GM18858 (cell line): ENCODE results near the gene MBTPS1.

Source experiments
- ATAC-seq: cut with Tn5 transposase; IDR thresholded peaks from one replicate; pipeline ENCODE4 v1.9.1; 2021; ENCODE audit not compliant: unreplicated experiment

Gene MBTPS1

GRCh38 chr16:84116720-84117493 is at the start of gene MBTPS1:
Gene MBTPS1, minus strand, starts transcription at chr16:84116942. Its CDS starts 15,159 bp downstream, at chr16:84101783.
- ATAC-seq: peak; percentile 87

GRCh38 chr16:84165746-84166145 is 49.0 kb upstream of the MBTPS1 start:
- ATAC-seq: no peak

GRCh38 chr16:84161801-84162200 is 45.1 kb upstream of the MBTPS1 start:
- ATAC-seq: no peak

- ATAC-seq: no peak
These were observed 44.3 kb upstream of the MBTPS1 start for GRCh38 chr16:84161037-84161436.

GRCh38 chr16:84159800-84160199 is 43.1 kb upstream of the MBTPS1 start:
- ATAC-seq: no peak

DNA sequence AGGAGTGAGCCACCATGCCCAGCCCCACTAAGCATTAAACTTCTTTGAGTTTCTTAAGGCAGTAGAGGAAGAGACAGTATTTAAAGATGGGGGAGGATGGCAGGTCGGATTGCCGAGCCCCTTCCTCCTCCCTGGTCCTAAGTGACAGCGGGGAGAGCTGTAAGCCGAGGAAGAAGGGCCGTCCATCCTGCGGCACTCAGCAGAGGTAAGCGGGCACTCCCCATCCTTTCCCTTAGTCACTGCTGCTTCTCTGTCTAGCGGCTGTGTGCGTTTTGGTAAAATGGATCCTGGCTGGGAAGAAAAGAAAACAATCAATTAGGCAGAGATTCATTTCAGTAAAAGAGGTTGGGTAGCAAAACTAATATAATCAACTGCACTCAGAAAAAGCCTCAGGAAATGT is 42.3 kb upstream of the MBTPS1 start:
- ATAC-seq: no peak

DNA sequence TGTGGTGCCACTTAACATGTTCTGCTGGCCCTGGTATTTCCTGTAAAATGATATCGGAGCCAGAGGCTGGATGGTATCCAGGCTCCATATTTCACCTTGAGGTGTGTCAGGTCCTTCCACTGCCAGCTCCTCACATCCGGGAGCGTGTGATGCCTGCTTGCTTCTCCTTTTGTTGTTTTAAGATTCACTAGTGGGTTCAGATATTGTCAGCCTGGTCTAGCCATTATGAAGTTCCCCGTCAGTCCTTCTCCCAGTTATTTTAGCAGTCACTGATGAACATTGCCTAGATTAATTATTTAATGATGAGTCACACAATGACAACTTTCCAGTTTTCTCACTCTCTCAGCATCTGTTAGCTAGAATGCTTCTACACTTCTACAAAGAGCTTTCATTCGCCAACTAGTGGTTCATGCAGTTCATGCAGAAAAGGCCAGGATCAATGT is 39.6 kb upstream of the MBTPS1 start:
- no peak for ATAC-seq

- ATAC-seq: no peak
These were observed 39.0 kb upstream of the MBTPS1 start for GRCh38 chr16:84155771-84156170.

DNA sequence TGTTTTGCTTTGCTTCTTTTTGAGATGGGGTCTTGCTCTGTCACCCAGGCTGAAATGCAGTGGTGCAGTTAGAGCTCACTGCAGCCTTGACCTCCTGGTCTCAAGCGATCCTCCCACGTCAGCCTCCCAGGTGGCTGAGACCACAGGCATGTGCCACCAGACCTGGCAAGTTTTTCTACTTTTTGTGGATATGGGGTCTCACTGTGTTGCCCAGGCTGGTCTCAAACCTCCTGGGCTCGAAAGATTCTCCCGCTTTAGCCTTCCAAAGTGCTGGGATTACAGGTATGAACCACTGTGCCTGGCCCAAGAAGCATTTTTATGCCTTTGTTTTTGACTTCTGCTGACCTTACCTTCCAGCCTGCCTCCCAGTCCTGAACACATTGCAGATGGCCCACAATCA is 38.5 kb upstream of the MBTPS1 start:
- ATAC-seq: no peak

DNA sequence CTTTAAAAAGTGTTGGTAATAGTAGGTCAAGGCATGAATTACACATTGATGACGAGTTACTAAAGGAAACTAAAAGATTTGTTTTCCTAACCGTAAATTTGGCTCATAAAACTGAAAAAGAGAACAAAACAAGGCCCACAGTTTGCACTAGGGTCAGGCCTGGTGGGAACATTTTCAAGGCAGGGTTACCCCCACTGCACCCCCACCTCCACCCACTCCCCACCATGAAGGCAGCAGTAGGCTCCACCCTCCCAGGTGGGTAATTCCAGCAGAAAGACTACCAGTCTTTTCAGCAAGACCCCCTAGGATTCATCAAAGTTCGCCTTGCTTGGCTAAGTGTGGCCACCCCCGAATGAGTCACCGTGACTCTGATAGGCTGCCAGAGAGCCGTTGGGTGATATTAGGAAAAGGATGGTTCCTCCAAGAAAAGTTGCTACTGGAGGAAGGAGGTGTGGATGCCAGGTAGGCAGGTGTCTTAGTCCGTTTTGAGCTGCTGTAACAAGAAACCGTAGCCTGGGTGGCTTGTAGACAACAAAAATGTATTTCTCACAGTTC is 37.0 kb upstream of the MBTPS1 start:
- ATAC-seq: no peak

- ATAC-seq: no peak
These were observed 34.2 kb upstream of the MBTPS1 start for GRCh38 chr16:84150926-84151325.

DNA sequence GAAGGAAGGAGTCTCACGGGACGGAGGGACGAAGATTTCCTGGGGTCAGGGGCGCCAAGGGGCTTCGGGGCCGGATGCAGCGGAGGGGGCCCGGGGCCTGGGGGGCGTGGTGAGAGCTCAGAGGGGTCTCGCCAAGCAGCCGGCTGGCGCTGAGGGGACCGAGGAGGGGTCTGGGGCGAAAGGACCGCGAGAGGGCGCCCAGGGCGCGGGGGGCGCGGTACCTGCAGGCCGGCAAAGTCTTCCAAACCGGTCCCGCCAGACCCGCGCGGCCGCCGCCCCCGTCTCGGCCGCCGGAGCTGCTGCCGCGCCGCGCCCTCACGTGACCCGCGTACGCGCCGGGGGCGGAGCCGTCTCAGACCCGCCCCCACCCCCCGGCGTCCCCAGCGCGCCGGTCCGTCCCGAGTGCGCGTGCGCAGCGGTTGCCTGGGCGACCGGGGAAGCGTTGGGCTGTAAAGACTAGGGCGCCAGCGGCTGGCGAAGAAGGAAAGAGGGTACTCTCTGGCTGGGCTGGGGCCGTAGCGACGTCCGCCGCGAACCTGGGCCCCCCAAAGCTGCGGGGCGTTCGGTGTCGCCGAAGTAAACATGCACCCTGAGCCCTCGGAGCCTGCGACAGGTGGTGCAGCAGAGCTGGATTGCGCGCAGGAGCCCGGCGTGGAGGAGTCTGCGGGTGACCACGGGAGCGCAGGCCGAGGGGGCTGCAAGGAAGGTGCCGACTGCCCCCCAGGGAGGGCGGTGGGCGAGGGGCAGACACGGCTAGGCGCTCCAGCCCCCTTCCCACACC is 28.3 kb upstream of the MBTPS1 start, which contains the start of the genes DNAAF1 and HSDL1:
TSS of gene DNAAF1 (plus strand) at position 450 of the 781 bp plus-strand sequence. CDS start at position 583, 133 bp downstream.
TSS of gene HSDL1 (minus strand) at position 319 of the 781 bp plus-strand sequence. CDS start 13,856 bp downstream, outside the sequence.
- ATAC-seq: peak; percentile 64

DNA sequence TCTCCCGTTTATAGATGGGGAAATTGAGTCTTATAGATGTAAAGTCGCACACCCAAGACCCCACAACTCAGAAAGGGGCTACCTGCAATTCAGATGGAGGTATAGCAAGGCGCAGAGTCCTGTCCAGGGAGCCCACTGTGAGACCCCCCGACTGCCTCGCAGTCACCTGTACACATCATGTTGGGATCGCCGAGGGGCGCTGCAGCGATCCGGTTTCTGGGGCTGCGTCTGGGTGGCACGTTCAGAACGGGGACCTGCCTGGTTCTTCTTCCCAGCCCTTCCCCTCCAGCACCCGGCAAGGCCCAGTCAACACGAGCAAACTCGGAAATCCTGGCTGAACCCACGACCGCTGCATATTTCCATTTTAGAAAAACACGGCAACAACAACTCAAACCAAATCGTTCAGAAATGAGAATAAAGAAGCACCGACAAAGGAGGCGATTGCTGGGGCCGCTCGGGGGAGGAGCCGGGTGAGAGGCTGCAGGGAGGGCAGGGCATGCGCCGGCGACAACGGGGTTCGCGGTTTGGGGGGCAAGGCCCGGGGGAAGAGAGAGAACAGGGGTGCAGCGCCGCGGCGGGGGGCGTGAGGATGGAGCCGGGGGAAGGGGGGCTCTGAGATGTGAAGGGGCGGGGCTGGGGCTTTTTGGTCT is 27.6 kb upstream of the MBTPS1 start:
- ATAC-seq: no peak

GRCh38 chr16:84143784-84144199 is 27.1 kb upstream of the MBTPS1 start:
- no peak for ATAC-seq

DNA sequence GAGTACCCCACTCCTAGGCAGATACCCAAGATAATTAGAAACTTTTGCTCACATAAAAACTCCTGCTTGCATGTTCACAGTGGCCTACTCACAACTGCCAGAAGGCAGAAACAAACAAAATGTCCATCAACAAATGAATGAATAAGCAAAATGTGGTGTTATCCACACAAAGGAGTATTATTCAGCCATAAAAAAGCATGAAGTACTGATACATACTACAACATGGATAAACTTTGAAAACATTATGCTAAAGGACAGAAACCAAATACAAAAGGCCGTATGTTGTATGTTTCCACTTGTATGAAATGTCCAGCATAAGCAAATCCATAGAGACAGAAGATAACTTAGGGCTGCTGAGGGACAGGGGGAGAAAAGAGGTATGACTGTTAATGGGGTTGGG is 26.3 kb upstream of the MBTPS1 start:
- no peak for ATAC-seq

- no peak for ATAC-seq
These were observed 24.5 kb upstream of the MBTPS1 start for GRCh38 chr16:84141143-84141670.

DNA sequence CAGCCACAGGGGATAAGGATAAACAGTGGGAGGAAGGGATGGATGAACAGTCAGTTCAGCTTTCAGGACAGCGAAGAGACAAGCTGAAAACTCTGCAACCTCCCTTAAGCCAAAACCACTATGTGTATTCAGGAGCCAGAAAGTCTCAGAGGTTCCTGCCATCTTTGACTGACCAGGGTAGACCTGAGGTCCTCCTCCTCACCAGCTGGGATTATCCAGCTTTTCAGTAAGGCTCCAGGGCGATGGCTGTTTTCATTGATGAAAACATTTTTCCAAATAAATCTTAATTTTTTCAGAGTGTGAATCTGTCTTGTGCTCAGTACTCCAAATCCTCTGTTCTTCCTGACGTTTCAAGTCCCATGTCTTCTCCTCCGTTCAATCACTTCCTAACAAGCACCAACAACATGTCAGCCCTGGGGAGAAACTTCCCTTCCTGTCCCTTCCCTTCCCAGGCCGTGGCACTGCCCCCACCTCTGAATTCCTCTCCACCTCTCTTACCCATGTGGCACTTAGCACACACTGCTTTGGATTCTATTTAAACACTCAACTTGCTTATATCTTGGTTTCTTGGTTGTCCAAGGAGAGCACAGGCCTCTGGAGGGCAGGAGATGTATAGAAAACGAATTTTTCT is 23.0 kb upstream of the MBTPS1 start:
- ATAC-seq: no peak

DNA sequence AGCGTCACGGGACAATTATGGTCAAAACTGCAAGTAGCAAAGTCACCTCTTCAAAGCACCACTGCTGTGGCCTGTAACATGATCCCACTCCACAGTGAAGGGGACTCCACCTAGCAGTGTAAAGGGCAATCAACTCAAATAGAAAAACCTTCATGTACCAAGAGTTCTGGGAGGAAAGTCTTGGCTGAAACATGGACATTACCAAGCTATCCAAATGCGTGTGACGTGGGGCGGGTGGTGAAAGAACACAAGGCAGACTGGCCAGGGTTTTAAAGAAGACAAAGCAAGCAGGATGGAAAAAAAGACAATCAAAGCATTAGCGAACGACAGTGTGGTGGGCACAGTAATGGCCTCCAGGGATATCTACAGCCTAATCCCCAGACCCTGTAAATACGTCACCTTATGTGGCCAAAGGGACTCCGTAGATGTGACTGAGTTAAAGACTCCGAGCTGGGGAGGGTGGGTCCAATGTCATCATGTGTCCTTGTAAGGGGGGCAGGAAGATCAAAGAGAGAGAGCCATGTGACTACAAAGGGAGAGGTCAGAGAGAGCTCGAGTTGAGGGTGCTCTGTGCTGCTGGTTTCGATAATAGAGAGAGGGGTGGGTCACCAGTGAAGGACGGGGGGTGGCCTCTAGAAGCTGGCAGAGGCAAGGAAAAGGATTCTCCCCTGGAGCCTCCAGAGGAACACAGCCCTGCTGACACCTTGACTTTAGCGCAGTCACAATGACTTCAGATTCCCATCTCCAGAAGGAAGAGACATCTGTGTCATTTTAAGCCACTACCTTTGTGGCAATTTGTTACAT is 22.3 kb upstream of the MBTPS1 start:
- ATAC-seq: peak; percentile 88

GRCh38 chr16:84138500-84138823 is 21.7 kb upstream of the MBTPS1 start:
- ATAC-seq: no peak
